Fibroblast of mammary gland (primary cell): Measurements from ENCODE around the gene MAP1LC3B.

Experiments used
- DNase-seq: peaks from one replicate; pipeline ENCODE4 v3.0.0-alpha.2; 2010; ENCODE audit warnings: low read depth
- H3K4me3 ChIP-seq: 2 replicates; pipeline ENCODE4 v1.5.1; 2011; ENCODE audit warnings: low read depth, mild to moderate bottlenecking, low read length, moderate library complexity; ENCODE audit not compliant: control insufficient read depth
- CTCF ChIP-seq: conservative IDR thresholded peaks from 2 replicates; pipeline ENCODE4 v1.5.1; 2011; ENCODE audit warnings: low read depth, low read length, inconsistent platforms; ENCODE audit not compliant: control insufficient read depth, insufficient read depth

The MAP1LC3B gene

GRCh38 chr16:87345726-87346424 lies 46.3 kb upstream of the MAP1LC3B start:
- H3K4me3 ChIP-seq: no peak overlapping the region
- DNase-seq: no peak
- TF ChIP-seq CTCF: no peak

- no peak for TF ChIP-seq CTCF
- DNase-seq: no peak
Observed at GRCh38 chr16:87346517-87347060, 45.5 kb upstream of the MAP1LC3B start.

GRCh38 chr16:87347932-87348615 lies 44.1 kb upstream of the MAP1LC3B start:
- no peak overlapping the region for H3K4me3 ChIP-seq
- no peak for TF ChIP-seq CTCF
- DNase-seq: no peak

More at GRCh38 chr16:87346517-87347060, 45.5 kb upstream of the MAP1LC3B start:
- H3K4me3 ChIP-seq: no peak overlapping the region

GRCh38 chr16:87348616-87349157 lies 43.4 kb upstream of the MAP1LC3B start:
- no peak for DNase-seq
- TF ChIP-seq CTCF: no peak

GRCh38 chr16:87350031-87350430 lies 42.1 kb upstream of the MAP1LC3B start:
- no peak for DNase-seq
- no peak for TF ChIP-seq CTCF
- no peak overlapping the region for H3K4me3 ChIP-seq

More at GRCh38 chr16:87348616-87349157, 43.4 kb upstream of the MAP1LC3B start:
- no peak overlapping the region for H3K4me3 ChIP-seq

GRCh38 chr16:87350681-87351319 lies 41.3 kb upstream of the MAP1LC3B start:
- peak; percentile 62 for DNase-seq
- TF ChIP-seq CTCF: no peak
- no peak overlapping the region for H3K4me3 ChIP-seq
